LoVo (cell line): ENCODE data around the gene IKZF4.
A peak's percentile ranks its signal among the peaks of the same experiment; 100 is the strongest.
"Not testable (repeated sequence)": the region's sequence is repeated elsewhere in the genome, so short reads cannot be mapped to it uniquely, and the experiment has no call there.

Experiments
- DNase-seq: peaks from one replicate; pipeline ENCODE4 v3.0.0-alpha.2; 2016; ENCODE audit warnings: low spot score

IKZF4 gene

DNA sequence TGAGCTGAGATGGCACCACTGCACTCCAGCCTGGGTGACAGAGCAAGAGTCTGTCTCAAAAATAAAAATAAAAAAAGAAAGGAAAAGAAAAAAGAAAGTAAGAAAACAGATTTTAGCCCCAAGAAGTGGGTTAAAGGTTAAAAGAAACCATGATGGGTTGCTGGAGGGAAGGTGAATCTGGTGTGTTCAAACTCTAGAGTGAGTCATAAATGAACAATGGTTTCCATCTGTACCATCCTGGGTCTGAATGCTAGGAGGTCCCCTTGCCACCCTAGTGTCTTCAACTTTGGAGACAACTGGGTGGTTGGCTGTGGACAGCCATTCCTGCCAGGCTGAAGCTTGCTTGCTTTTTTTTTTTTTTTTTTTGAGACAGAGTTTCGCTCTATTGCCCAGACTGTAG, 19.3 kb downstream of the IKZF4 start:
- no peak for DNase-seq

DNA sequence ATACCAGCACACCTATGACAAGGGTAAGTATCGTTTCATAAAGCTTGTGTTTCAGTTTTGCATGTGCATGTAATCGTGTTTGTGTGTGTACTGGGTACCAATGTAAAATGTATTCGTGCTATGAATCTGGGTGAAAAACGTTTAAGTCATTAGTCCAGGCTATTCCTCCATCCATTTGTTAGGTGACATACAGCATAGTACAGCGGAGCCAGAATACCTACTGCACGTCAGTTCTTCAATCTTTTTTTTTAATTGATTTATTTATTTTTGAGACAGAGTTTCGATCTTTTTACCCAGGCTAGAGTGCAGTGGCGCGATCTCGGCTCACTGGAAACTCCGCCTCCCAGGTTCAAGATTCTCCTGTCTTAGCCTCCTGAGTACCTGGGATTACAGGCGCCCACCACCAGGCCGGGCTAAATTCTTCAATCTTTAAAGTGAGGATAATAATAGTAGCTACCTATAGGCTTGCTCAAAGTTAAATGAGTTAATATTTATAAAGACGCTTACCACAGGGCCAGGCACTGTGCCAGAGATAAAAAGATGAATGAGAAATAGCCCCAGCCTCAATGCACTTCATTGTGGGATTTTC, 20.2 kb downstream of the IKZF4 start:
- no peak for DNase-seq

DNA sequence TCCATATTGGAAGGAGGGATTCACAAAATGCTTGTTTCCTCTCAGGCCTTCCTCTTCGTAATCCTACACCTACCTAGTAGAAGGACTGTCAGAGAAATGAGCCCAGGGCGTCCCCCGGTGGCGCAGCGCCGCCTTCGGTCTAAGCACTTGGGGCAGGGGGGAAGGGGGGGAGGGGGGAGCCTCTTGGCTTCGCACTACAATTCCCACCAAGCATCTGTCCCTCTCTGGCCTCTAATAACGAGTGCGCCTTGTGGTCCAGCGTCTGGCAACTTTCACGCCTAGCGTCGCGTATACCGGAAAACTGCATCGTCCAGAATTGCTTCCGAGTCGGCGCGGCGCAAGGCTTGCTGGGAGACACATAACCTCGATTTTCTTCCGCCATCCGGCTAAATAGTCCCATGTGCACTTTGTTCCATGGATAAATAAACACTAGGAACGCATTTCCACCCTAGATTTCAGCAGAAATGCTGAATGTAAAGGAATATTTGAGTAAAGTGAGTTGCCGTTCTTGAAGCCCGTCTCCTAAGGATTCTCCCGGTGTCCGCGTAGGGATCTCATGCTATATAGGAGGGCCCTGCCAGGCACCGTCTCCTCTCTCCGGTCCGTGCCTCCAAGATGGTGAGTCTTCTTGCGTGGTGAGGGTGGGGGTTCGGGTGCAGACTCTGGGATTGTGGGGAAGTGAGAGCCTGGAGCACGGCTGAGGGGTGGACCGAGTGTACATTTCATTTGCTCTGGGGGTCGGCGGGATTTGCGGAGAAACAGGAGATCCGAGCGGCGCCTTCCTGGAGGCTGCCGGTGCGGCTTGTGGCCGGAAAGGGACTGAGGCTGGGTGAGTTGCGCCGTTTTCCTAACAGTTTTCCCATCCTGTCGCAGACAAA, 20.9 kb downstream of the IKZF4 start, which contains the start of gene RPS26:
RPS26 (plus strand) TSS at position 367 of the 878 bp plus-strand sequence; CDS start at position 616, 249 bp downstream.
- DNase-seq: peak; percentile 100

DNA sequence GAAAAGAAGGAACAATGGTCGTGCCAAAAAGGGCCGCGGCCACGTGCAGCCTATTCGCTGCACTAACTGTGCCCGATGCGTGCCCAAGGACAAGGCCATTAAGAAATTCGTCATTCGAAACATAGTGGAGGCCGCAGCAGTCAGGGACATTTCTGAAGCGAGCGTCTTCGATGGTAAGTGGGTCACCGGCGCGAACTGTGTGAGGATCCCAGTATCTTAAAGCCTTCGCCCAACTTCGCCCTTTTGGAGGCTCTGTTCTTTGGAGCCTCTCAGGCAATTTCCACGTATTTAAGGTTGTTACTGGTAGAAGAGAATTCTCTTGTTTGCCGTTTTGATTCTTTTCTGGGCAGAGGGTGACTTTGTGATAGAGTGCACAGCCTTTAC, 21.6 kb downstream of the IKZF4 start:
- DNase-seq: not testable (repeated sequence)

DNA sequence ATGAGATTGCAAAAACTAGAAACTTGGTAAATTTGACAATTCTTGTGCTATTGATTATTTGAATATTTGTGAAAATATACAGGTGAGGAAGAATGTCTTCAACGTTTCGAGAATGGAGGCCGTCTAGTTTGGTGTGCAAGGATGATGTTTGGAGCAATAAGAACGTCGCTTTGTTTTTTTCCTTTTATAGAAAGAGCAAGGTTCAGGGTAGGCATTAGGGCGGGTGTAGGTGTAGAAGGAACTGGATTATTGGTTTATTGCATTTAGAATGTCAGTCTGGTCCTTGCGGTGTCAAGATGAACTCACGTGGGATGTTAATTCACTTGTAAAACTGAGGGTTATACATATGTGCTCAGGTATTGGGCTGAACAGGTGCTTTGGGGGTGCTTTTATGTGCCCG, 22.0 kb downstream of the IKZF4 start:
- DNase-seq: no peak

DNA sequence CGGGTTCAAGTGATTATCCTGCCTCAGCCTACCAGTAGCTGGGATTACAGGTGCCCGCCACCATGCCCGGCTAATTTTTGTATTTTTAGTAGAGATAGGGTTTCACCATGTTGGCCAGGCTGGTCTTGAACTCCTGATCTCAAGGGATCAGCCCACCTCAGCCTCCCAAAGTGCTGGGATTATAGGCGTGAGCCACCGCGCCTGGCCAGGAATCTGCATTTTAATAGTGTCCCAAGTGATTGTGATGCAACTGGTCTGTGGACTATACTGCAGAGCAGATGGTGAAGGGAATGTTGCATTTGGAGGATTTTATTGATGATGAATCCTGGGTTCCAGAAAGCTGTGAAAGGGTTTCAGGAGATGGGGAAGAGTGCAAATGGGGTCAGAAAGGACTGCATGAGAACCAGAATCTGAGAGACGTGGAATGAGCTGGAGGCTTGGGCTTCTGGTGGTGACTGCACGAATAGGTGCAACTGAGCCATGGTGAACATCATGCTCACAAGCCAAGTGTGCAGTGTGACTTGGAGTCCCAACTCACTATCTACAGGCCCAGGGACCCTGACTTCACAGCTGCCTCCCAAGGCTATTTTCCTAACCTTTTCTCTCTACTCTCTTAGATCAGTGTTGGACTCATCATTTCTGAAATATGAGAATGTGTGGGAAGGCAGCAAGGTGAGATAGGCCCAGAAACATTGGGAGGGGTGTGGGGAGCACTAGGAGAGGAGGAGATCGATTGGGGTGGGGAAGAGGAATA, 25.4 kb downstream of the IKZF4 start:
- no peak for DNase-seq

DNA sequence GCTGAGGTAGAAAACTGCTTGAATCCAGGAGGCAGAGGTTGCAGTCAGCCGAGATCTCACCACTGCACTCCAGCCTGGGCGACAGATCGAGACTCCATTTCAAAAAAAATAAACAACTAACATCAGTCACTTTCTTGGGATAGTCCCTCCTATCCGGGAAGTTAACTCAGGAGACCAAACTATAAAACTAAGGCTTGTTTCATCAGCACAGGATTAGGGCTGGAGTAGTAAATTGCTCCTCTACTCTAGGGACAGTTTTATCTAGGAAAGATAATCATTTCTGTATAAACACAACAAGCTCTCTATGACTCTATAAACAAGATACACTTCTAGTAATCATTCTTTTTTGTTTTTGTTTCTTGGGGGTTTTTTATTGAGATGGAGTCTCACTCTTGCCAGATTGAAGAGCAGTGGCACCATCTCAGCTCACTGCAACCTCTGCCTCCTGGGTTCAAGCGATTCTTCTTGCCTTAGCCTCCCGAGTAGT, 32.6 kb downstream of the IKZF4 start:
- no peak for DNase-seq

DNA sequence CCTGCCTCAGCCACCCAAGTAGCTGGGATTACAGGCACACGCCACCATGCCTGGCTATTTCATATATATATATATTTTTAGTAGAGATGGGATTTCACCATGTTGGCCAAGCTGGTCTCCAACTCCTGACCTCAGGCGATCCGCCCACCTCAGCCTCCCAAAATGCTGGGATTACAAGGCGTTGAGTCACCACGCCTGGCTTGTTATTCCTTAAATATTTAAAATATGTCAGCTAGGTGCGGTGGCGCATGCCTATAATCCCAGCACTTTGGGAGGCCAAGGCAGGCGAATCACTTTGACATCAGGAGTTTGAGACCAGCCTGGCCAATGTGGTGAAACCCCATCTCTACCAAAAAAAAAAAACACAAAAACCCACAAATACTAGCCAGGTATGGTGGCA, 39.1 kb downstream of the IKZF4 start:
- DNase-seq: not testable (repeated sequence)

DNA sequence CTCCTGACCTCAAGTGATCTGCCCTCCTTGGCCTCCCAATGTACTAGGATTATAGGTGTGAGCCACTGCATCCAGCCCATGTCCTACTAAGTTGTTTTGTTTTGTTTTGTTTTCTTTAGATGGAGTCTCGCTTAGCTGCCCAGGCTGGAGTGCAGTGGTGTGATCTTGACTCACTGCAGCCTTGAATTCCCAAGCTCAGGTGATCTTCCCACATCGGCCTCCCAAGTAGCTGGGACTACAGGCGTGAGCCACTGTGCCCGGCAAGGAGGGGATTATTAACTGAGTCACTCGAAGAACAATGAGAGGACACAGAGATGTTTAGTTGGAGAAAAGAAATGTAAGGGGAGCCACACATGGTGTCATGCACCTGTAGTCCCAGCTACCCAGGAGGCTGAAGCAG, 41.1 kb downstream of the IKZF4 start:
- no peak for DNase-seq

DNA sequence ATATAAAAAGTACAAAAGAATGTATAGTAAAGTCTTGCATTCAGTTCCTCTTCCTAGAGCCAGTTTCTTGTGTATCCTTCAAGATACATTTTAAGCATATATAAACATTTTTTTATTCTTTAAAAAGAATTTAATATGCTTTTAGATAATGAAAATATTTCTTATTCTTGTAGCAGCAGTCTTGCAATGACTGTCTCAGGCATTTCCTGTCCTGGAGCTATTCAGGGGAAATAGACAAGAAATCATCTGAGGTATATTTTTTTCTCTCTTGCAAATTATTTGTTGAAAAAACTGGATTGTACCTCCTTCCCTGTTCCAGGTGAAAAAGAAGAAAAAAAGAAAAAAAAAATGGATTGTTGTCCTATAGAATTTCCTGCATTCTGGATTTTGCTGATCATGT, 42.2 kb downstream of the IKZF4 start:
- no peak for DNase-seq

DNA sequence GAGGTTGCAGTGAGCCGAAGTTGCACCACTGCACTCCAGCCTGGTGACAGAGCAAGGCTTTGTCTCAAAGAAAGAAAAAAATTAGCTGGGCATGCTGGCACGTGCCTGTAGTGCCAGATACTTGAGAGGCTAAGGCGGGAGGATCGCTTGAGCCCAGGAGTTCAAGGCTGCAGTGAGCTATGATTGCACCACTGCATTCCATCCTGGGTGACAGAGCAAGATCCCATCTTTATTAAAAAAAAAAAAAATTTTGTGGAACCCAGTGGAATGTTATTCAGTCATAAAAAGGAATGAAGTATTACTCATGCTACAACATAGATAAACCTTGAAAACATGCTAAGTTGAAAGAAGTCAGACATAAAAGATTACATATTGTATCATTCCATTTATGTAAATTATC, 50.8 kb downstream of the IKZF4 start:
- DNase-seq: no peak

DNA sequence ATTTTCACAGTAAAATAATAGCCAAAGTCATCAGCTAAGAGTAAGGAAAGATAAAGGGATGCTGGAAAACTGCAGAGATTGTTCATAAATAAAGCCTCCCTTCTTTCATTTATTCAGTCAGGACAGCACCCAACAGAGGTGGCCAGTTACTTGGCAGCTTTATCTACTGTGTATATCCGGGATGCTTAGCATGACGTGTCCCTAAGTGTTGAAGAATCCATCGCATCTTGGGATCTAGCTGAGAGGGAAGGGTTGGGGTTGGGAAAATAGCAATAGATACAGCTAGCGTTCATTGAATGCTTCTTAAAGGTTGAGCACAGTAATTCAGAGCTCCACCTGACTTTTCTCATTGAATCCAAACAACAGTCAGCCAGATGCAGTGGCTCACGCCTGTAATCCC, 53.6 kb downstream of the IKZF4 start:
- no peak for DNase-seq

DNA sequence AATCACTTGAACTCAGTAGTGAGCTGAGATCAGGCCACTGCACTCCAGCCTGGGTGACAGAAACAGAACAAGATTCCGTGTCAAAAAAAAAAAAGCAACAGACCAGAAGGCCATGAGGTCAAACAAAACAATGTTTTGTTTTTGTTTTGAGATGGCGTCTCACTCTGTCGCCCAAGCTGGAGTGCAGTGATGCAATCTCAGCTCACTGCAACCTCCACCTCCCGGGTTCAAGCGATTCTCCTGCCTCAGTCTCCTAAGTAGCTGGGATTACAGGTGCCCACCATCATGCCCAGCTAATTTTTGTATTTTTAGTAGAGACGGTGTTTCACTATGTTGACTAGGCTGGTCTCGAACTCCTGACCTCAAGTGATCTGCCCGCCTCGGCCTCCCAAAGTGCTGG, 57.1 kb downstream of the IKZF4 start:
- not testable (repeated sequence) for DNase-seq

DNA sequence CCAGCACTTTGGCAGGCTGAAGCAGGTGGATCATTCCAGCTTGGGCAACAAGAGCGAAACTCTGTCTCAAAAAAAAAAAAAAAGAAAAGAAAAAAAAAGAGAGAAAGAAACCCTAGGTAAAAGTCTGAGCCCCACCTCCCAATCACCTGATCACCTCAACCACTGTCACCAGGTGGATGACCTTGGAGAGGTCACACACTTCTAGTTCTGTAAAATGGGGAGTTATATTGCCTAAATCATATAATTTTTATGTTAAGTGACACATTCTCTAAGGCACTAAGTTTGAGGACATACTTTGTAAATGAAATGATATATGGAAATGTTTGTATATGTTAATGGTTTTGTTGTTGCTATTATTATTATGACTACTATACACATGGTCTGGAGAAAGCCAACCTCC, 57.6 kb downstream of the IKZF4 start:
- no peak for DNase-seq

DNA sequence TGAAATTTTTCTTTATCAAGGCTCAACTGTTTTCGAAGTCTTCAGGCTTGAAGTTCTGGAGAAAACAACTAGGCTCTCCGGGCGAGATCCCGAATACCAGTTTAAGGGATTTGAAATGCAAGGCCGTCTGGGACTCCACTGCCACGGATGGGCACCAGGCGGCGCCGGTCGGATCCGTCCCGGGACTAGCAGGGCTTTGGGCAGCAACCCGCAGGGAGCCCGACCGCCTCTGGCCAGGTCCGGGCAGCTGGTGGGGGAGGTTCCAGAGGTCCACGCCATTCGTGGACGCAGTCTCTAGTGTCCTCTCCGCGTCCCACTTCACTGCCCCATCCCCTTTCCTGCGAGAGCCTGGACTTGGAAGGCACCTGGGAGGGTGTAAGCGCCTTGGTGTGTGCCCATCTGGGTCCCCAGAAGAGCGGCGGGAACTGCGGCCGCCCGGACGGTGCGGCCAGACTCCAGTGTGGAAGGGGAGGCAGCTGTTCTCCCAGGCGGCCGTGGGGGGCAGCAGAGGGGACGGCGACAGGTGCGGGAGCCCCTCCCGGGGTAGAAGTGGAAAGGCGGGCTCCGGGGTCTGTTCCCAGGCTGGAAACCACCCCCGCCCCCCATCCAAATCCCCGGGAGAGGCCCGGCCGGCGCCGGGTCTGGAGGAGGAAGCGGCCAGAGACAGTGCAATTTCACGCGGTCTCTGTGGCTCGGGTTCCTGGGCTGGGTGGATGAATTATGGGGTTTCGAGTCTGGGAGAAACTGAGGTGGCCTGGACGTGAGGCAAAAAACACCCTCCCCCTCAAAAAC, 58.3 kb downstream of the IKZF4 start:
- peak; percentile 93 for DNase-seq

DNA sequence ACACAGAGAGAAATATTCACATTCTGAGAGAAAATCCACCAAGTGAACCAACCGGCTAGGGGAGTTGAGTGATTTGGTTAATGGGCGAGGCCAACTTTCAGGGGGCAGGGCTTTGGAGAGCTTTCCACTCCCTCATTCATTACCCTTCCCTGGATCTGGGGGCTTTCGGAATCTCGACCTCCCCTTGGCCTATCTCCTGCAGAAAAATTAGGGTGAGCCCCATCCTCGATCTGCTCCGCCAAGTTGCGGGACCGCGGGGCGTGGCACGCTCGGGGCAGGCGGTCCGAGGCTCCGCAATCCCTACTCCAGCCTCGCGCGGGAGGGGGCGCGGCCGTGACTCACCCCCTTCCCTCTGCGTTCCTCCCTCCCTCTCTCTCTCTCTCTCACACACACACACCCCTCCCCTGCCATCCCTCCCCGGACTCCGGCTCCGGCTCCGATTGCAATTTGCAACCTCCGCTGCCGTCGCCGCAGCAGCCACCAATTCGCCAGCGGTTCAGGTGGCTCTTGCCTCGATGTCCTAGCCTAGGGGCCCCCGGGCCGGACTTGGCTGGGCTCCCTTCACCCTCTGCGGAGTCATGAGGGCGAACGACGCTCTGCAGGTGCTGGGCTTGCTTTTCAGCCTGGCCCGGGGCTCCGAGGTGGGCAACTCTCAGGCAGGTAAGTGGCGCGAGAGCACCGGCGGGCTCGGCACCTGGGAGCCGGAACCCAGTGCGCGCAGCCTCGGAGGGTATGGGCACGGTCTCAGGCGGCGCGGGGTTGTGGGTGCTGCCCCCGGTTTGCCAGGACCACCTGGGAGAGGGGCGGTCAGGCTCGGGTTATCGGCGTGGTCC, 59.1 kb downstream of the IKZF4 start, which contains the start of gene ERBB3:
ERBB3 (plus strand) TSS at position 443 of the 833 bp plus-strand sequence; CDS start at position 579, 136 bp downstream.
- DNase-seq: peak; percentile 93

DNA sequence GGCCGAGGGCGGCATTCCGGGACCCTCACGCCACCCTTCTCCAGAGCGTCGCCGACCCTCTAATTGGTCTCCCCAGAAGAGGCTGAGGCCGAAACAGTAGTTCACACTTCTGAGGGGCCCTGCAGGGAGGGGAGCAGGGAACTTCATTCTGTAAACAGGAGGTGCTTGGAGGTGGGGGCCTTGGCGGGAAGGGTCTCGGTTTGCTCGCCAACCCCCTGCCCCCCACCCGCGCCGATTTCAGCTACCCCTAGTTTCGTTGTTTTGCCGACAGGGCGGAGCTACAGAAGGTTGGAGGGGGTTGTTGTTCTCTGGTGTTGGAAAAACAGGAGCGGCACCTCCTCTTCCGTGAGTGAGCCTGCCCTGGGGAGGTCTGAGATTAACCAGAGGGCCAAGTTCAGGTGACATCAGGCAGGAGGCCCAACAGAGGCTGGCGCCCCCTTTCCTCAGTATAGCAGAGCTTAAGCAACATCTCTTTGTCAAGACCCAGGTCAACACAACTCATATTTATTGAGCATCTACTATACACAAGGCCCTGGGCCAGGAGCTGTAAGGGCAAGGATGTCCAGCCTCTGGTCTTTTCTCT, 59.8 kb downstream of the IKZF4 start:
- peak; percentile 68 for DNase-seq

DNA sequence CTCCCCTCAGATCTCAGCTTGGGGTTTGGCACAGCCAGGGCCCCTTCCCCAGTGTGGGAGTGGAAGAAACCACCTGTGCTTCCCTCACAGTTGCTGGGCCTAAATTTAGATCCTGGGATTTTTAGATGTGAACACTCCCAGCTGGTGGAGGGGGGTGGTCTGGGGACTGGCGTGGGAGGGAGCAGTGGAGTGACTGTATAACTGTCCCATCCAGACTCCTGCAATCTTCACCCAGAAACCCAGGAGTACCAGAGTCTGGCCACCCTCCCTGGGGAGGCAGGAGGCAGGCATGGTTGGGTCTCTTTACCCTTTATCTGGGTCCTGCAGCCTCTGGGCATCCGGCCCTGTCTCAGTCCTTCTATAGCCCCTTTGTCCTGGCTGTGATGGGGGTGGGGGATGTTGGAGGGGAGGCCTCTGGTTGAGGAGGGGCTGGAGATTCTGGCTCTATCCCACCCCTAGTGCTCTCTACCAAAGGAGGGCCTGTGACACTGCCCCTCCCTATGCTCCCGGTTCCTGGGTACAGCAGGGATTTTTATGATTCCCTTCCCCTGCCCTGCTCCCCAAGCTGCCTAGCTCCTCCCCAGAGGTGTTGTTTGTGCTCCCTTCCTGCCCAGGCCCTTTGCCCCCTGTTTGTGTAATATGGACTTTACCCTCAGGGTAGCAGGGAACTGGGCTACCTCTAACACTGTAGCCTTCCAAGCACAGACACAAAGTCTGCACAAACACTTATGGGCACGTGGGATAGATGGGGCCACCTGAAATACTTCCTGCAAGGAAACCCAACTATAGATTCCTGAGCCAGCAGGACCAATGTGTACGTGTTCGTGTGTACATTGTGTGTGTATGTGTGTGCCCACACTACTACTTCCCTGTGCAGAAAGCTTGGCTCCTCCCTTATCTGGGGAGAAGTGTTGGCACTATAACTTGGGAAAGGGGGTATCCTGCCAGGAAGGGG, 60.8 kb downstream of the IKZF4 start:
- peak; percentile 78 for DNase-seq

DNA sequence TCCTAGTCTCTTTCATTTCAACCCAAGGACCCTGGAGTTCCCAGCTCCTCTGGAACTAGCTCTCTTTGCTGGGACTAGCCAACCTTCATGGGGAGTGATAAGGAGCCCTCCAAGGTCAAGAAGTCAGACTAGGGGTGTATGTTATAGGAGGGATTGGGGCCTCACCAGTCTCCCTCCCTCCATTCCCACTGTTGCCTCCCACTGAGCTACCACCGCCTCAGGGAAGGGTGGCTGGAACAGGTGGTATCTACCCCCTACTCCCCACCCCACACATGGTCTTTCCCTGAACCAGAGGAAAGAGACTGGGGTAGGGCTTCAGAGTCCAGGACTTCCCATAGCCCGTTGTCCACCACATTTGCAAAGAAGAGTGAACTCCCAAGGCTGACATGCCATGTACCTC, 61.5 kb downstream of the IKZF4 start:
- no peak for DNase-seq
